GM12878 (cell line): ENCODE measurements around the gene TIGD7. TPM values are rescaled to one million over a fixed set of nuclear protein-coding genes. Genes with fewer than 3 reads are reported as not detected.

Source experiments
- ATAC-seq: fragments of 200-7000 bp; cut with Tn5 transposase; 3 replicates; pipeline ENCODE4 v1.9.1; 2020; ENCODE audit warnings: mild to moderate bottlenecking, moderate library complexity
- BruUV-seq: library from RNA; stranded (reverse); fragments of 400-500 nt; replicated peaks from 2 replicates; lab custom pipeline; 2021; lab: Mats Ljungman, UMichigan
- CTCF ChIA-PET: fragments of 300-600 bp; sonication (Branson Sonifier 250); formaldehyde crosslinking; extraction: SDS; loops from one replicate; lab custom pipeline; 2021; ENCODE audit warnings: inconsistent platforms; lab: Yijun Ruan, JAX
- POLR2A ChIA-PET: fragments of 350-600 bp; formaldehyde crosslinking; extraction: SDS; loops from one replicate; lab custom pipeline; 2021; ENCODE audit warnings: inconsistent platforms; lab: Charles Lee
- RAD21 ChIA-PET: fragments of 300-600 bp; sonication (Branson Sonifier 250); formaldehyde crosslinking; loops from one replicate; lab custom pipeline; 2023; ENCODE audit warnings: antibody characterized with exemption; ENCODE audit not compliant: unreplicated experiment; lab: Charles Lee
- SMC1A ChIA-PET: fragments of 300-600 bp; sonication (Branson Sonifier 250); formaldehyde crosslinking; loops from one replicate; lab custom pipeline; 2023; ENCODE audit not compliant: unreplicated experiment, uncharacterized antibody; lab: Charles Lee
- DNase-seq: peaks from one replicate; pipeline ENCODE4 v3.0.0-alpha.2; 2011; ENCODE audit warnings: low read depth, low spot score
- FAIRE-seq: peaks from 3 replicates; lab custom pipeline; 2011; peaks lifted over from hg19 to GRCh38; lab: Jason Lieb, UNC
- H2AFZ ChIP-seq: 2 replicates; pipeline ENCODE4 v1.6.0; 2011; ENCODE audit warnings: low read depth, low read length, control low read depth; ENCODE audit not compliant: control insufficient read depth
- H3K27ac ChIP-seq: 2 replicates; pipeline ENCODE4 v1.5.1; 2011; ENCODE audit warnings: control low read depth; ENCODE audit not compliant: control insufficient read depth, insufficient read depth
- H3K27me3 ChIP-seq, 2 experiments: replicated peaks in 1 of 2; 2 replicates each; pipeline versions ENCODE4 v1.6.0 to v1.6.1; 2011; ENCODE audit warnings: low read length in 1 of 2; ENCODE audit not compliant: control insufficient read depth in 2 of 2, insufficient read depth in 2 of 2
- H3K36me3 ChIP-seq, 2 experiments: 2 replicates each; pipeline ENCODE4 v1.5.1; 2011; ENCODE audit warnings: low read length in 1 of 2; ENCODE audit not compliant: control insufficient read depth in 2 of 2, insufficient read depth in 2 of 2
- H3K4me1 ChIP-seq: 2 replicates; pipeline ENCODE4 v1.6.1; 2011; ENCODE audit warnings: mild to moderate bottlenecking, low read length, moderate library complexity, mixed read lengths; ENCODE audit not compliant: control insufficient read depth, insufficient read depth
- H3K4me2 ChIP-seq: 2 replicates; pipeline ENCODE4 v1.6.0; 2011; ENCODE audit warnings: control low read depth; ENCODE audit not compliant: control insufficient read depth, insufficient read depth
- H3K4me3 ChIP-seq: fragments of 200-600 bp; sonication (generic); 2 replicates; pipeline ENCODE4 v1.5.1; 2016
- H3K79me2 ChIP-seq: 2 replicates; pipeline ENCODE4 v1.6.0; 2011; ENCODE audit warnings: low read length; ENCODE audit not compliant: control insufficient read depth, insufficient read depth
- H3K9ac ChIP-seq: 2 replicates; pipeline ENCODE4 v1.8.0; 2011; ENCODE audit warnings: low read length, control low read depth, mixed read lengths; ENCODE audit not compliant: control insufficient read depth, insufficient read depth
- H3K9me3 ChIP-seq: replicated peaks from 3 replicates; pipeline ENCODE4 v1.5.1; 2011; ENCODE audit warnings: mild to moderate bottlenecking, low read length; ENCODE audit not compliant: control insufficient read depth, insufficient read depth
- H4K20me1 ChIP-seq: 2 replicates; pipeline ENCODE4 v1.6.0; 2011; ENCODE audit not compliant: control insufficient read depth, insufficient read depth
- CREM ChIP-seq: IDR thresholded peaks from 2 replicates; pipeline ENCODE4 v1.6.1; 2014; ENCODE audit warnings: antibody characterized with exemption, low read depth
- EED ChIP-seq: sonication (generic); IDR thresholded peaks from 2 replicates; pipeline ENCODE4 v1.6.1; 2016; ENCODE audit warnings: antibody characterized with exemption, low read depth
- IKZF1 ChIP-seq: fragments of 450-650 bp; conservative IDR thresholded peaks from 2 replicates; pipeline ENCODE4 v1.6.1; 2017; ENCODE audit warnings: antibody characterized with exemption, mild to moderate bottlenecking
- KLF5 ChIP-seq: fragments of 450-650 bp; IDR thresholded peaks from 2 replicates; pipeline ENCODE4 v1.6.1; 2014; ENCODE audit warnings: mild to moderate bottlenecking; ENCODE audit not compliant: partially characterized antibody
- POLR2A ChIP-seq: IDR thresholded peaks from 2 replicates; pipeline ENCODE4 v1.6.1; 2011; ENCODE audit warnings: low read depth, mild to moderate bottlenecking, low read length
- POU2F2 ChIP-seq: IDR thresholded peaks from 3 replicates; pipeline ENCODE4 v1.6.1; 2011; ENCODE audit warnings: low read depth, mild to moderate bottlenecking, low read length, borderline replicate concordance
- YBX1 ChIP-seq: fragments of 450-650 bp; IDR thresholded peaks from 2 replicates; pipeline ENCODE4 v1.6.1; 2016; ENCODE audit warnings: antibody characterized with exemption
- YY1 ChIP-seq: IDR thresholded peaks from 2 replicates; pipeline ENCODE4 v1.6.1; 2011; ENCODE audit warnings: low read depth, mild to moderate bottlenecking, low read length
- WGBS: methylation state at CpG from one replicate; pipeline ENCODE4 v1.1.6; 2016; ENCODE audit warnings: low lambda C conversion rate; ENCODE audit not compliant: insufficient replicate concordance, insufficient coverage; ENCODE audit errors: missing lambda C conversion rate; 5-methylcytosine and 5-hydroxymethylcytosine counted together
- in situ Hi-C: fragments of 300-500 bp; cut with MboI; formaldehyde crosslinking; loops from 9 replicates; pipeline ENCODE4 v1.14.3; 2018; ENCODE audit warnings: mixed read lengths
- intact Hi-C: fragments of 100-400 bp; cut with micrococcal nuclease; formaldehyde crosslinking; loops from one replicate; pipeline ENCODE4 v1.14.2; 2022; ENCODE audit not compliant: unreplicated experiment
- polyA plus RNA-seq, 11 experiments: library from polyadenylated mRNA; depleted of rRNA in 4 of 11; unstranded in 6 of 11; stranded (reverse) in 5 of 11; fragments of >200 nt; fragmentation: Nextera tagmentation in 4 of 11; fragmentation: Illumina TruSeq in 1 of 11; extraction: Ambion mirVana in 4 of 11; extraction: Trizol in 1 of 11; gene quantifications; 1 replicate in 1 of 11; 2 replicates in 10 of 11; pipeline versions ENCODE4 v1.2.1 to v1.2.3, GENCODE V29; 2011 to 2016; ENCODE audit warnings: inconsistent platforms in 2 of 11, missing spikeins in 2 of 11, low read depth in 1 of 11
- total RNA-seq, 4 experiments: library from RNA; depleted of rRNA in 3 of 4; stranded (reverse); fragments of >200 nt in 3 of 4; fragmentation: Illumina TruSeq in 1 of 4; extraction: Trizol in 1 of 4; gene quantifications; 2 replicates each; pipeline versions ENCODE4 v1.2.1 to v1.2.3, GENCODE V29; 2013 to 2021
- TF ChIP-seq, protein P1 (sequence below): IDR thresholded peaks from 2 replicates; pipeline ENCODE4 v1.6.1; 2012; ENCODE audit warnings: low read depth, low read length, improper control_type of control experiment

TIGD7 gene
- total and polyA plus RNA-seq, 10 of the 15 experiments (the other 5 are each of a cell fraction or from before 2014, with no cell fraction given) = 0.37 to 3.8 (median 3.0) TPM

- TF ChIP-seq, protein P1, sequence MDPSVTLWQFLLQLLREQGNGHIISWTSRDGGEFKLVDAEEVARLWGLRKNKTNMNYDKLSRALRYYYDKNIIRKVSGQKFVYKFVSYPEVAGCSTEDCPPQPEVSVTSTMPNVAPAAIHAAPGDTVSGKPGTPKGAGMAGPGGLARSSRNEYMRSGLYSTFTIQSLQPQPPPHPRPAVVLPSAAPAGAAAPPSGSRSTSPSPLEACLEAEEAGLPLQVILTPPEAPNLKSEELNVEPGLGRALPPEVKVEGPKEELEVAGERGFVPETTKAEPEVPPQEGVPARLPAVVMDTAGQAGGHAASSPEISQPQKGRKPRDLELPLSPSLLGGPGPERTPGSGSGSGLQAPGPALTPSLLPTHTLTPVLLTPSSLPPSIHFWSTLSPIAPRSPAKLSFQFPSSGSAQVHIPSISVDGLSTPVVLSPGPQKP = no peak
- TF ChIP-seq EED (no peak), CREM (no peak), YY1 (no peak)
Observed at GRCh38 chr16:3295783-3296182, 9.4 kb downstream of the TIGD7 start (continued).

- Histone ChIP-seq H3K9me3 (peaks cover 32% of the 10 kb centered on the region), H3K4me3 (no peak overlapping the region), H3K36me3 (peaks cover 3 to 5% of the 10 kb centered on the region in 2 experiments), H3K79me2 (no peaks in the 10 kb centered on the region), H3K9ac (no peak overlapping the region), H3K27me3 (no peaks in the 10 kb centered on the region), H3K27ac (no peak overlapping the region), H3K4me2 (no peak overlapping the region), H4K20me1 (no peaks in the 10 kb centered on the region), H3K4me1 (no peaks in the 10 kb centered on the region), H2AFZ (no peak overlapping the region)
- DNase-seq = no peak
- SMC1A ChIA-PET = no interaction called here
- WGBS = 97% methylated on average over 31 of the region's 45 CpGs
- no TSS peak for BruUV-seq
- RAD21 ChIA-PET = no interaction called here
- in situ Hi-C loops = no loop called here
- TF ChIP-seq POLR2A (peak; percentile 37; the same call in 1 of the 2 replicates), KLF5 (no peak), POU2F2 (no peak), YBX1 (no peak), IKZF1 (no peak)
- no peak for ATAC-seq
- CTCF ChIA-PET = no interaction called here
- intact Hi-C loops = no loop called here
- POLR2A ChIA-PET = no interaction called here
- FAIRE-seq = no peak
Observed at GRCh38 chr16:3295209-3295608, 10.0 kb downstream of the TIGD7 start.
